ENCODE measurements around the gene KLHL15.
"Not testable (repeated sequence)": the region's sequence is repeated elsewhere in the genome, so short reads cannot be mapped to it uniquely, and the experiment has no call there.

KLHL15 gene

GRCh38 chrX:24002792-24003191, 24.2 kb downstream of the KLHL15 start:
- Mint-ChIP-seq H3K36me3 (ENCODE audit: insufficient read depth) (peaks cover 32% of the 10 kb centered on the region), H3K27ac (ENCODE audit: low read depth) (no peak overlapping the region), H3K4me3 (no peak overlapping the region), H3K9me3 (no peaks in the 10 kb centered on the region), H3K4me1 (peaks cover 9% of the 10 kb centered on the region), H3K27me3 (no peaks in the 10 kb centered on the region)
- no peak for ATAC-seq (replicated peaks; ENCODE audit: extremely low read depth, poor library complexity, severe bottlenecking)
- no peak for DNase-seq (ENCODE audit: low spot score in 2 of 2)

- Mint-ChIP-seq H3K4me1 (peaks cover 9% of the 10 kb centered on the region), H3K27ac (ENCODE audit: low read depth) (no peak overlapping the region), H3K36me3 (ENCODE audit: insufficient read depth) (peaks cover 33% of the 10 kb centered on the region), H3K4me3 (no peak overlapping the region), H3K9me3 (no peaks in the 10 kb centered on the region), H3K27me3 (no peaks in the 10 kb centered on the region)
- ATAC-seq (replicated peaks; ENCODE audit: extremely low read depth, poor library complexity, severe bottlenecking) = no peak
- no peak for DNase-seq (ENCODE audit: low spot score in 2 of 2)
These were observed 24.8 kb downstream of the KLHL15 start for GRCh38 chrX:24002167-24002566.

- no peak for ATAC-seq (replicated peaks; ENCODE audit: extremely low read depth, poor library complexity, severe bottlenecking)
- DNase-seq (ENCODE audit: low spot score in 2 of 2) = no peak
- no peaks in the 10 kb centered on the region for H3K9me3 Mint-ChIP-seq
- H3K27ac Mint-ChIP-seq (ENCODE audit: low read depth) = no peak overlapping the region
- H3K4me3 Mint-ChIP-seq = no peak overlapping the region
- peaks cover 21% of the 10 kb centered on the region for H3K36me3 Mint-ChIP-seq (ENCODE audit: insufficient read depth)
- no peaks in the 10 kb centered on the region for H3K27me3 Mint-ChIP-seq
- H3K4me1 Mint-ChIP-seq = peaks cover 5% of the 10 kb centered on the region
These were observed 27.3 kb downstream of the KLHL15 start for GRCh38 chrX:23999671-24000070.

GRCh38 chrX:23993012-23993633, 33.9 kb downstream of the KLHL15 start:
- no peaks in the 10 kb centered on the region for H3K27me3 Mint-ChIP-seq
- DNase-seq (ENCODE audit: low spot score in 2 of 2) (no peak), ATAC-seq (replicated peaks; ENCODE audit: extremely low read depth, poor library complexity, severe bottlenecking) (no peak)
- peaks cover 20% of the 10 kb centered on the region for H3K36me3 Mint-ChIP-seq (ENCODE audit: insufficient read depth)
- peaks cover 16% of the 10 kb centered on the region for H3K4me1 Mint-ChIP-seq
- no peak overlapping the region for H3K27ac Mint-ChIP-seq (ENCODE audit: low read depth)
- no peak overlapping the region for H3K4me3 Mint-ChIP-seq
- no peaks in the 10 kb centered on the region for H3K9me3 Mint-ChIP-seq

GRCh38 chrX:23992431-23992830, 34.6 kb downstream of the KLHL15 start:
- Mint-ChIP-seq H3K27ac (ENCODE audit: low read depth) (no peak overlapping the region), H3K36me3 (ENCODE audit: insufficient read depth) (peaks cover 27% of the 10 kb centered on the region), H3K4me1 (peaks cover 16% of the 10 kb centered on the region), H3K27me3 (no peaks in the 10 kb centered on the region), H3K9me3 (no peaks in the 10 kb centered on the region), H3K4me3 (no peak overlapping the region)
- ATAC-seq (replicated peaks; ENCODE audit: extremely low read depth, poor library complexity, severe bottlenecking) (no peak), DNase-seq (ENCODE audit: low spot score in 2 of 2) (no peak)

GRCh38 chrX:23990455-23990854, 36.5 kb downstream of the KLHL15 start:
- ATAC-seq (replicated peaks; ENCODE audit: extremely low read depth, poor library complexity, severe bottlenecking) (no peak), DNase-seq (ENCODE audit: low spot score in 2 of 2) (no peak)
- Mint-ChIP-seq H3K27ac (ENCODE audit: low read depth) (no peak overlapping the region), H3K27me3 (no peaks in the 10 kb centered on the region), H3K9me3 (no peaks in the 10 kb centered on the region), H3K36me3 (ENCODE audit: insufficient read depth) (peaks cover 31% of the 10 kb centered on the region), H3K4me1 (peaks cover 16% of the 10 kb centered on the region), H3K4me3 (no peak overlapping the region)

GRCh38 chrX:23989689-23990088, 37.3 kb downstream of the KLHL15 start:
- DNase-seq (ENCODE audit: low spot score in 2 of 2) (no peak), ATAC-seq (replicated peaks; ENCODE audit: extremely low read depth, poor library complexity, severe bottlenecking) (no peak)
- Mint-ChIP-seq H3K4me3 (no peak overlapping the region), H3K9me3 (no peaks in the 10 kb centered on the region), H3K27ac (ENCODE audit: low read depth) (no peak overlapping the region), H3K27me3 (no peaks in the 10 kb centered on the region), H3K4me1 (peaks cover 16% of the 10 kb centered on the region), H3K36me3 (ENCODE audit: insufficient read depth) (peaks cover 33% of the 10 kb centered on the region)

GRCh38 chrX:23982891-23983290, 44.1 kb downstream of the KLHL15 start:
- no peak for ATAC-seq (replicated peaks; ENCODE audit: extremely low read depth, poor library complexity, severe bottlenecking)
- Mint-ChIP-seq H3K4me3 (no peak overlapping the region), H3K27ac (ENCODE audit: low read depth) (peak overlapping the region; percentile 33), H3K9me3 (no peaks in the 10 kb centered on the region), H3K4me1 (peaks cover 11% of the 10 kb centered on the region), H3K36me3 (ENCODE audit: insufficient read depth) (peaks cover 19% of the 10 kb centered on the region), H3K27me3 (no peaks in the 10 kb centered on the region)
- no peak for DNase-seq (ENCODE audit: low spot score in 2 of 2)

GRCh38 chrX:23981711-23982110, 45.3 kb downstream of the KLHL15 start:
- Mint-ChIP-seq H3K27ac (ENCODE audit: low read depth) (no peak overlapping the region), H3K36me3 (ENCODE audit: insufficient read depth) (peaks cover 13% of the 10 kb centered on the region), H3K27me3 (no peaks in the 10 kb centered on the region), H3K9me3 (no peaks in the 10 kb centered on the region), H3K4me3 (no peak overlapping the region), H3K4me1 (peaks cover 11% of the 10 kb centered on the region)
- no peak for DNase-seq (ENCODE audit: low spot score in 2 of 2)
- ATAC-seq (replicated peaks; ENCODE audit: extremely low read depth, poor library complexity, severe bottlenecking) = no peak

- no peaks in the 10 kb centered on the region for H3K27me3 Mint-ChIP-seq
- DNase-seq (ENCODE audit: low spot score in 2 of 2) (no peak), ATAC-seq (replicated peaks; ENCODE audit: extremely low read depth, poor library complexity, severe bottlenecking) (no peak)
- H3K36me3 Mint-ChIP-seq (ENCODE audit: insufficient read depth) = peaks cover 10% of the 10 kb centered on the region
- H3K4me1 Mint-ChIP-seq = peaks cover 11% of the 10 kb centered on the region
- no peaks in the 10 kb centered on the region for H3K9me3 Mint-ChIP-seq
- H3K4me3 Mint-ChIP-seq = no peak overlapping the region
- no peak overlapping the region for H3K27ac Mint-ChIP-seq (ENCODE audit: low read depth)
These were observed 45.8 kb downstream of the KLHL15 start for GRCh38 chrX:23981222-23981621.

GRCh38 chrX:23980011-23980441, 47.0 kb downstream of the KLHL15 start:
- H3K4me3 Mint-ChIP-seq = no peak overlapping the region
- peaks cover 7% of the 10 kb centered on the region for H3K36me3 Mint-ChIP-seq (ENCODE audit: insufficient read depth)
- H3K27ac Mint-ChIP-seq (ENCODE audit: low read depth) = no peak overlapping the region
- H3K4me1 Mint-ChIP-seq = peaks cover 11% of the 10 kb centered on the region
- DNase-seq (ENCODE audit: low spot score in 2 of 2) = no peak
- no peaks in the 10 kb centered on the region for H3K9me3 Mint-ChIP-seq
- no peak for ATAC-seq (replicated peaks; ENCODE audit: extremely low read depth, poor library complexity, severe bottlenecking)
- no peaks in the 10 kb centered on the region for H3K27me3 Mint-ChIP-seq

- peaks cover 11% of the 10 kb centered on the region for H3K4me1 Mint-ChIP-seq
- DNase-seq (ENCODE audit: low spot score in 2 of 2) (no peak), ATAC-seq (replicated peaks; ENCODE audit: extremely low read depth, poor library complexity, severe bottlenecking) (no peak)
- no peaks in the 10 kb centered on the region for H3K9me3 Mint-ChIP-seq
- no peak overlapping the region for H3K4me3 Mint-ChIP-seq
- H3K27me3 Mint-ChIP-seq = no peaks in the 10 kb centered on the region
- H3K27ac Mint-ChIP-seq (ENCODE audit: low read depth) = no peak overlapping the region
- H3K36me3 Mint-ChIP-seq (ENCODE audit: insufficient read depth) = peaks cover 3% of the 10 kb centered on the region
These were observed 48.5 kb downstream of the KLHL15 start for GRCh38 chrX:23978491-23978890.

- H3K27me3 Mint-ChIP-seq; H3K36me3 Mint-ChIP-seq (ENCODE audit: insufficient read depth); H3K9me3 Mint-ChIP-seq; H3K4me3 Mint-ChIP-seq; H3K27ac Mint-ChIP-seq (ENCODE audit: low read depth); ATAC-seq (replicated peaks; ENCODE audit: extremely low read depth, poor library complexity, severe bottlenecking); H3K4me1 Mint-ChIP-seq; DNase-seq (ENCODE audit: low spot score in 2 of 2): not testable (repeated sequence)
These were observed 61.4 kb downstream of the KLHL15 start for GRCh38 chrX:23965630-23966029.
